HL-60/S4 (cell line): ENCODE data around the gene DCAF10.
"Not testable (repeated sequence)": the region's sequence is repeated elsewhere in the genome, so short reads cannot be mapped to it uniquely, and the experiment has no call there.

Experiments used
- in situ Hi-C: fragments of 300-500 bp; cut with MboI; formaldehyde crosslinking; loops from 2 replicates; pipeline ENCODE4 v1.14.3; 2022; ENCODE audit warnings: low sequenced_read_pairs

The DCAF10 gene

GRCh38 chr9:37800631-37801286 is at the start of gene DCAF10:
TSS of gene DCAF10 (plus strand) at chr9:37800797. CDS start at chr9:37800867, 70 bp downstream.
- in situ Hi-C loops = no loop called here

- in situ Hi-C loops = loop anchor here (10.0 kb wide), 1 partner anchor 64 kb away; no protein-coding TSS in a partner anchor
Measured at GRCh38 chr9:37751186-37751585, 49.4 kb upstream of the DCAF10 start.

GRCh38 chr9:37751704-37752103 is 48.9 kb upstream of the DCAF10 start:
- in situ Hi-C loops = loop anchor here (10.0 kb wide), 1 partner anchor 63 kb away; no protein-coding TSS in a partner anchor

- in situ Hi-C loops = loop anchor here (10.0 kb wide), 1 partner anchor 63 kb away; no protein-coding TSS in a partner anchor
Measured at GRCh38 chr9:37752112-37752511, 48.5 kb upstream of the DCAF10 start.

- in situ Hi-C loops = loop anchor here (10.0 kb wide), 1 partner anchor 62 kb away; no protein-coding TSS in a partner anchor
Measured at GRCh38 chr9:37752642-37753488, 47.7 kb upstream of the DCAF10 start.

GRCh38 chr9:37753489-37754190 is 47.0 kb upstream of the DCAF10 start, which contains the start of gene TRMT10B:
TSS of gene TRMT10B (plus strand) at chr9:37753805. CDS start at chr9:37761932, 8,127 bp downstream.
- in situ Hi-C loops = loop anchor here (10.0 kb wide), 1 partner anchor 61 kb away; no protein-coding TSS in a partner anchor

- in situ Hi-C loops = loop anchor here (10.0 kb wide), 1 partner anchor 56 kb away; no protein-coding TSS in a partner anchor
Measured at GRCh38 chr9:37758747-37759146, 41.9 kb upstream of the DCAF10 start.

GRCh38 chr9:37760416-37761161 is 40.0 kb upstream of the DCAF10 start:
- in situ Hi-C loops = no loop called here

- in situ Hi-C loops = no loop called here
Measured at GRCh38 chr9:37761511-37761910, 39.1 kb upstream of the DCAF10 start.

- in situ Hi-C loops = not testable (repeated sequence)
Measured at GRCh38 chr9:37765263-37765662, 35.3 kb upstream of the DCAF10 start.

- in situ Hi-C loops = no loop called here
Measured at GRCh38 chr9:37769306-37769705, 31.3 kb upstream of the DCAF10 start.

GRCh38 chr9:37769995-37770394 is 30.6 kb upstream of the DCAF10 start:
- in situ Hi-C loops = no loop called here

GRCh38 chr9:37775216-37775919 is 25.2 kb upstream of the DCAF10 start:
- in situ Hi-C loops = no loop called here

GRCh38 chr9:37776328-37776727 is 24.3 kb upstream of the DCAF10 start:
- in situ Hi-C loops = no loop called here

- in situ Hi-C loops = no loop called here
Measured at GRCh38 chr9:37778534-37778933, 22.1 kb upstream of the DCAF10 start.

GRCh38 chr9:37784291-37784615 is 16.3 kb upstream of the DCAF10 start:
- in situ Hi-C loops = no loop called here

GRCh38 chr9:37784616-37785483 is 15.7 kb upstream of the DCAF10 start, which contains the start of gene EXOSC3:
TSS of gene EXOSC3 (minus strand) at chr9:37785064. CDS start at chr9:37785044, 20 bp downstream.
- in situ Hi-C loops = no loop called here

- in situ Hi-C loops = no loop called here
Measured at GRCh38 chr9:37787059-37787458, 13.5 kb upstream of the DCAF10 start.

GRCh38 chr9:37788332-37788731 is 12.3 kb upstream of the DCAF10 start:
- in situ Hi-C loops = no loop called here
